ENCODE results near the gene KRT6C. TPM values are rescaled to one million over a fixed set of nuclear protein-coding genes. Genes with fewer than 3 reads are reported as not detected.
"Not testable (repeated sequence)": the region's sequence is repeated elsewhere in the genome, so short reads cannot be mapped to it uniquely, and the experiment has no call there.

Gene KRT6C
- total RNA-seq, 1 donor from 2014 or later: not detected

DNA sequence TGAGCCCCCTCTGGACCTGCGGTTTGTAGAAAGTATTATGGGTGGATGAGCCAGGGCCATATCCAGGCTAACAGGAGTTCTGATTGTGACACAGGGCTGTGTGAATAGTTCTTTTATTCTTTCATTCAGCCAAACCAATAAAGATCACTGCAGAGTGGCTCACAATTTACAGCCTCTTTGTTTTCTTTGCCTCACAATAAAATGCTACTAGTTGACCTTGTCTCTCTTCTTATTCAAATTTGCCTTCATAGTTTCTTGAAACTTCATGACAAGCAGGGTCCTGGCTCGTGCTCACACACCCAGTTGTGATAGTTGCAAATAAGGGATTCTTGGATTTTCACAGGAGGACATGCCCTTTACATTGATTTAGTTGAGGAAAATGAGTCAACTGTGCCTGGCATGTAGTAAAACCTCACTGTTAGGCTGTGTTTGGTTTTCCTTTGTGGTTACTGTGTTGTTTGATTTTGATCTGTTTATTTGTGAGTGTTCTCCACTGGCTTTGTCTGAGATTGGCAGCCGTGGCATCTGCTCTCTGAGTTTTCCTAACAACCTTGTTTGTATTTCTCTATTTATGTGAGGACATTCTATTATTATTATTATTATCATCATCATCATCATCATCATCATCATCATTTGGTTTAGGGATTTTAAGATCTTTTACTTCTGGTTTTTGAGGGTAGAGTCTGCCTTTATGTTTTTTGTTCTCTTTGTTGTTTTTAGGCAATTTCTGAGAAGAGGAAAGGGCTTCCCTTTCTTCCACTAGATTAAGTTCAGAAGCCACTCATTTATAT lies 19.0 kb downstream of the KRT6C start:
- Histone ChIP-seq H3K27ac (no peak overlapping the region), H3K27me3 (ENCODE audit: low read depth) (no peaks in the 10 kb centered on the region), H3K4me1 (no peaks in the 10 kb centered on the region), H3K9me3 (no peaks in the 10 kb centered on the region), H3K36me3 (no peaks in the 10 kb centered on the region), H3K4me3 (no peak overlapping the region)
- ATAC-seq (no peak), DNase-seq (no peak)
- intact Hi-C loops (cut with DNase I): no loop called here
- TF ChIP-seq, protein P1, sequence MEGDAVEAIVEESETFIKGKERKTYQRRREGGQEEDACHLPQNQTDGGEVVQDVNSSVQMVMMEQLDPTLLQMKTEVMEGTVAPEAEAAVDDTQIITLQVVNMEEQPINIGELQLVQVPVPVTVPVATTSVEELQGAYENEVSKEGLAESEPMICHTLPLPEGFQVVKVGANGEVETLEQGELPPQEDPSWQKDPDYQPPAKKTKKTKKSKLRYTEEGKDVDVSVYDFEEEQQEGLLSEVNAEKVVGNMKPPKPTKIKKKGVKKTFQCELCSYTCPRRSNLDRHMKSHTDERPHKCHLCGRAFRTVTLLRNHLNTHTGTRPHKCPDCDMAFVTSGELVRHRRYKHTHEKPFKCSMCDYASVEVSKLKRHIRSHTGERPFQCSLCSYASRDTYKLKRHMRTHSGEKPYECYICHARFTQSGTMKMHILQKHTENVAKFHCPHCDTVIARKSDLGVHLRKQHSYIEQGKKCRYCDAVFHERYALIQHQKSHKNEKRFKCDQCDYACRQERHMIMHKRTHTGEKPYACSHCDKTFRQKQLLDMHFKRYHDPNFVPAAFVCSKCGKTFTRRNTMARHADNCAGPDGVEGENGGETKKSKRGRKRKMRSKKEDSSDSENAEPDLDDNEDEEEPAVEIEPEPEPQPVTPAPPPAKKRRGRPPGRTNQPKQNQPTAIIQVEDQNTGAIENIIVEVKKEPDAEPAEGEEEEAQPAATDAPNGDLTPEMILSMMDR (IDR thresholded peaks at IDR 0.05): no peak

DNA sequence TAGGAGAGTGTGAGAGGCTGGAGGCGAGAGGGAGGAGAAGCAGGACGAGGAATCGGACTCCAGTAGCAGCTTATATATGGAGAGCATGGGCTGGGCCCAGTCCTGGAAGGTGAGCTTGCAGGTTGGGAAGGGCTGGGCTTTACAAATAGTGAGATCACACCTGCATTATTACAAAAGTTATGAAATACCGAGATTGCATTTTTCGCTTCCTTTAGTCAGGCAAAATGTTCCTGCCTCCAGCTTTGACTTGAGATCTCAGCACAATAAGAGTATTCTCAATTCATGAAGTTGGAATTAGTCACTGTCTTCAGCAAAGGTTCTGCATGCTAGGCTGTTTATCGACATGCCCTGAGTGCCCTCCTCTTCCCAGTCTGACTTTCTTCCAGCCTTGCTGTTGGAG lies 21.5 kb downstream of the KRT6C start, which contains the start of gene KRT6B:
Gene KRT6B, minus strand, starts transcription at position 46 of the 400 bp plus-strand sequence. CDS start 68 bp downstream, outside the sequence.
- no peaks in the 10 kb centered on the region for H3K4me1 ChIP-seq
- intact Hi-C loops (cut with DNase I): no loop called here
- no peak within 1 kb of the TSS for H3K4me3 ChIP-seq
- no peaks in the 10 kb centered on the region for H3K27me3 ChIP-seq (ENCODE audit: low read depth)
- H3K9me3 ChIP-seq: no peaks in the 10 kb centered on the region
- H3K27ac ChIP-seq: no peak within 1 kb of the TSS
- ATAC-seq (no peak), DNase-seq (no peak)
- TF ChIP-seq, protein P1 (IDR thresholded peaks at IDR 0.05): no peak
- no peaks in the 10 kb centered on the region for H3K36me3 ChIP-seq

DNA sequence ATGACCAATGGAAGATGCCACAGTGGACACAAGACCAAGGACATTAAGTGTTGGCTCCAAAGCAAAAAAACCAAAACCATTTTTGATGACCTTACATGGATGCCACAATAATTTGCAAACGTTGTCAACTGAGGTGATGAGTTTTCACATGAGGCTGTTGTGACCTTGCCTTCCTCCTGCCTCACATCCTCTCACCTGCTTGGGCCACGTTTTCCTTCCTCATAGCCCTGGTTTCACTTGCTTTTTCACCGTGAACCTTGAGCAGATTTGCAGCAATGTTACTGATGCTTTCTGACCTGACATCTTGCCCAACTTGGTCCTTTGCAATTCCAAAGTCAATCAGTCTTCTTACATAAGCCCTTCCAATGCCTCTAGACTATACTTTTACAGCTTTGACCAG lies 25.4 kb downstream of the KRT6C start:
- TF ChIP-seq, protein P1 (IDR thresholded peaks at IDR 0.05): no peak
- no peaks in the 10 kb centered on the region for H3K27me3 ChIP-seq (ENCODE audit: low read depth)
- intact Hi-C loops (cut with DNase I): no loop called here
- no peak overlapping the region for H3K27ac ChIP-seq
- no peaks in the 10 kb centered on the region for H3K36me3 ChIP-seq
- no peak overlapping the region for H3K4me3 ChIP-seq
- H3K9me3 ChIP-seq: no peaks in the 10 kb centered on the region
- ATAC-seq: no peak
- no peak for DNase-seq
- H3K4me1 ChIP-seq: no peaks in the 10 kb centered on the region

DNA sequence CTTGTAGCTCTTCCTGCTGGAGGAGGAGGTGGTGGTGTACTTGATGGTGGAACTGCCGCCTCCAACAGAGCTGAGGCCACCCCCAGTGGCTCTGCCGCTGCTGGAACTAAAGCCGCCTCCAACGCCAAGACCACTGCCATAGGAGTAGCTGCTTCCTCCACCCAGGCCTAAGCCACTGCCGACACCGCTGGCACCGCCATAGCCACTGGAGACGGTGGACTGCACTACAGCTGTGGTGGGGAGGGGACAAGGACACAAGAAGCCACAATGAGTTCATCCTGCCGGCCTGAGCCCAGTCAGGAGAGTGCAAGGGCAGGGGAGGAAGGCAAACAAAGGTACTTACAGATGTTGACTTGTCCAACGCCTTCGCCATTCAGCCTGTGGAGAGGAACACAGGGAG lies 26.4 kb downstream of the KRT6C start:
- H3K36me3 ChIP-seq; intact Hi-C loops (cut with DNase I); H3K27me3 ChIP-seq (ENCODE audit: low read depth); ATAC-seq; H3K27ac ChIP-seq; H3K9me3 ChIP-seq; H3K4me1 ChIP-seq; DNase-seq; H3K4me3 ChIP-seq: not testable (repeated sequence)

DNA sequence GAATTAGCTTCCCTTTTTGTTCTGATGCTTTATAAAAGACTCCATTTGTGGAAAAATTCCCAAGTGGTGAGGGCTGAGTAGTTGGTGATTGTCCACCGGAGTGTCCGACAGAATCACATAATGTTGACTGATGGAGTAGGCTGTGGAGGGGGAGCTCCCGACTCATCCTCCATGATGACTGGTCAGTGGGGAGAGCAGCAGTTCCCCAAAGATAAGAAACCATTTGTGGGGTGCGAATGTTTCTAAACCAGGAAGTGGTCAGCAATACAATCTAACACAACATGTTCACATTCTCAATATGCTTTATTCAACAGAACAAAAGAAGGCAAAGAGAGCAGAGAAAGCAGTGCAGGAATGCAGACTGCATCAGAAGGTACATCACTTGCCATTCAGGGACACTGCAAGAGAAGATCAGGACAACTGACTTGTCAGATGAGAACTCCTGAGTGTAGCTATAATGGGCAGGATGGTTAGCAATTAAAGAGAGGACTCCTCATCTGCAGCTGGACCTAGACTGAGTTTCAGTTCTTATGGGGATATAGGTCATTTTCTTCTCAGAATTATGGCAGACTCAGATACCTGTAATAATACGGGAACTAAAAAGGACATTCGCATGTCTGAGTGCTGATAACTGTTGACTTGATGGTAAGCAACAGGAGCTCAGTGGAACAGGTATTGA lies 27.1 kb downstream of the KRT6C start:
- intact Hi-C loops (cut with DNase I): no loop called here
- TF ChIP-seq, protein P1 (IDR thresholded peaks at IDR 0.05): no peak
- DNase-seq (no peak), ATAC-seq (no peak)
- Histone ChIP-seq H3K4me1 (no peaks in the 10 kb centered on the region), H3K4me3 (no peak overlapping the region), H3K36me3 (no peaks in the 10 kb centered on the region), H3K27me3 (ENCODE audit: low read depth) (peaks cover 3% of the 10 kb centered on the region), H3K9me3 (no peaks in the 10 kb centered on the region), H3K27ac (no peak overlapping the region)

GRCh38 chr12:52445876-52446275 lies 27.7 kb downstream of the KRT6C start:
- H3K9me3 ChIP-seq: no peaks in the 10 kb centered on the region
- H3K27ac ChIP-seq: no peak overlapping the region
- no peak overlapping the region for H3K4me3 ChIP-seq
- no peak for DNase-seq
- intact Hi-C loops (cut with DNase I): no loop called here
- H3K27me3 ChIP-seq (ENCODE audit: low read depth): peaks cover 7% of the 10 kb centered on the region
- H3K36me3 ChIP-seq: no peaks in the 10 kb centered on the region
- TF ChIP-seq, protein P1 (IDR thresholded peaks at IDR 0.05): no peak
- no peaks in the 10 kb centered on the region for H3K4me1 ChIP-seq
- ATAC-seq: no peak

Measured in lower lobe of right lung (tissue), 2 donors.